H1 (cell line): Measurements from ENCODE around the gene LAD1. TPM values are rescaled to one million over a fixed set of nuclear protein-coding genes. Genes with fewer than 3 reads are reported as not detected.

ENCODE experiments used
- CTCF ChIA-PET: fragments of 300-600 bp; sonication (Branson Sonifier 250); formaldehyde crosslinking; loops from one replicate; lab custom pipeline; 2021; ENCODE audit not compliant: partially characterized antibody; lab: Charles Lee
- POLR2A ChIA-PET: fragments of 300-600 bp; sonication (Branson Sonifier 250); formaldehyde crosslinking; loops from one replicate; lab custom pipeline; 2021; ENCODE audit warnings: inconsistent platforms; ENCODE audit not compliant: partially characterized antibody; lab: Charles Lee
- DNase-seq, 2 experiments: peaks; one replicate each; pipeline versions ENCODE4 v3.0.0 to v3.0.0-alpha.2; 2010 to 2022; ENCODE audit warnings: low spot score in 2 of 2, low read depth in 1 of 2, mixed read lengths in 1 of 2
- FAIRE-seq: peaks from 2 replicates; lab custom pipeline; 2011; peaks lifted over from hg19 to GRCh38; lab: Jason Lieb, UNC
- H2AFZ ChIP-seq: 2 replicates; pipeline ENCODE4 v1.8.1; 2012; ENCODE audit warnings: low read length, inconsistent platforms
- H2AK5ac ChIP-seq: 2 replicates; pipeline ENCODE4 v1.6.1; 2013; ENCODE audit warnings: low read depth, low read length
- H2BK120ac ChIP-seq: replicated peaks from 2 replicates; pipeline ENCODE3; 2013; ENCODE audit warnings: low read depth, low read length, inconsistent platforms
- H2BK12ac ChIP-seq: 2 replicates; pipeline ENCODE4 v1.6.1; 2013; ENCODE audit warnings: low read depth, low read length
- H2BK15ac ChIP-seq: 2 replicates; pipeline ENCODE4 v1.6.1; 2013; ENCODE audit warnings: low read length
- H2BK20ac ChIP-seq: 2 replicates; pipeline ENCODE4 v1.6.1; 2013; ENCODE audit warnings: low read length
- H2BK5ac ChIP-seq: 2 replicates; pipeline ENCODE4 v1.6.1; 2013; ENCODE audit warnings: low read depth, low read length
- H3K14ac ChIP-seq: 2 replicates; pipeline ENCODE4 v1.6.1; 2013; ENCODE audit warnings: inconsistent platforms; ENCODE audit not compliant: insufficient read length
- H3K18ac ChIP-seq: 2 replicates; pipeline ENCODE4 v1.6.1; 2013; ENCODE audit warnings: low read length; ENCODE audit errors: extremely low read depth
- H3K23ac ChIP-seq: 2 replicates; pipeline ENCODE4 v1.6.1; 2013; ENCODE audit warnings: inconsistent platforms; ENCODE audit not compliant: insufficient read length
- H3K23me2 ChIP-seq: 2 replicates; pipeline ENCODE4 v1.6.1; 2013; ENCODE audit warnings: low read depth, low read length
- H3K27ac ChIP-seq: 2 replicates; pipeline ENCODE4 v1.6.1; 2011; ENCODE audit warnings: low read depth, low read length, inconsistent platforms
- H3K27me3 ChIP-seq, 4 experiments: replicated peaks in 1 of 4; 1 replicate in 1 of 4; 2 replicates in 3 of 4; pipeline versions ENCODE4 v1.6.1 to v1.8.1; 2011 to 2013; ENCODE audit warnings: low read length in 3 of 4, mild to moderate bottlenecking in 3 of 4, inconsistent platforms in 2 of 4, mixed read lengths in 2 of 4, moderate library complexity in 1 of 4; ENCODE audit not compliant: control insufficient read depth in 3 of 4, insufficient read depth in 3 of 4; ENCODE audit errors: extremely low read depth in 1 of 4
- H3K36me3 ChIP-seq, 4 experiments: 2 replicates each; pipeline versions ENCODE4 v1.6.1 to v1.8.1; 2011 to 2013; ENCODE audit warnings: mild to moderate bottlenecking in 4 of 4, low read length in 3 of 4, moderate library complexity in 2 of 4, control low read depth in 1 of 4, inconsistent platforms in 1 of 4; ENCODE audit not compliant: insufficient read depth in 4 of 4, control insufficient read depth in 2 of 4
- H3K4ac ChIP-seq: replicated peaks from 2 replicates; pipeline ENCODE3; 2013; ENCODE audit warnings: low read length, low read depth, mixed read lengths, inconsistent platforms; ENCODE audit not compliant: insufficient read length
- H3K4me1 ChIP-seq, 4 experiments: replicated peaks in 1 of 4; 1 replicate in 1 of 4; 2 replicates in 3 of 4; pipeline versions ENCODE4 v1.6.1 to v1.8.1; 2011 to 2013; ENCODE audit warnings: low read length in 3 of 4, inconsistent platforms in 2 of 4, mixed read lengths in 1 of 4; ENCODE audit not compliant: insufficient read depth in 4 of 4, control insufficient read depth in 3 of 4
- H3K4me2 ChIP-seq, 2 experiments: 2 replicates each; pipeline versions ENCODE4 v1.6.1 to v1.8.1; 2011 to 2013; ENCODE audit warnings: low read depth in 2 of 2, low read length in 2 of 2, control low read depth in 1 of 2, inconsistent platforms in 1 of 2, mild to moderate bottlenecking in 1 of 2; ENCODE audit not compliant: insufficient read depth in 1 of 2
- H3K4me3 ChIP-seq, 4 experiments: fragments of 200-600, 300-600 bp in 1 of 4; sonication (generic), shearing (Covaris generic), sonication (Bioruptor Twin) in 1 of 4; 2 replicates each; pipeline versions ENCODE4 v1.5.1 to v1.8.1; 2011 to 2016; ENCODE audit warnings: low read length in 4 of 4, low read depth in 3 of 4, control low read depth in 2 of 4, inconsistent platforms in 2 of 4, mild to moderate bottlenecking in 2 of 4, mixed read lengths in 1 of 4, moderate library complexity in 1 of 4; ENCODE audit not compliant: insufficient read depth in 2 of 4; ENCODE audit errors: extremely low read depth in 1 of 4
- H3K56ac ChIP-seq: replicated peaks from 2 replicates; pipeline ENCODE3; 2013; ENCODE audit warnings: low read depth, mild to moderate bottlenecking, mixed read lengths, low read length, inconsistent platforms; ENCODE audit not compliant: insufficient read length
- H3K79me1 ChIP-seq: 2 replicates; pipeline ENCODE4 v1.6.1; 2013; ENCODE audit warnings: low read depth, low read length, control low read depth
- H3K79me2 ChIP-seq, 2 experiments: 2 replicates each; pipeline versions ENCODE4 v1.6.1 to v1.8.1; 2012 to 2013; ENCODE audit warnings: low read length in 2 of 2, mild to moderate bottlenecking in 2 of 2, inconsistent platforms in 1 of 2; ENCODE audit not compliant: insufficient read depth in 2 of 2, control insufficient read depth in 1 of 2
- H3K9ac ChIP-seq, 4 experiments: replicated peaks in 1 of 4; 1 replicate in 1 of 4; 2 replicates in 3 of 4; pipeline versions ENCODE4 v1.6.1 to v1.8.1; 2011 to 2013; ENCODE audit warnings: low read depth in 3 of 4, low read length in 3 of 4, control low read depth in 2 of 4, mild to moderate bottlenecking in 2 of 4, moderate library complexity in 2 of 4, inconsistent platforms in 1 of 4; ENCODE audit errors: extremely low read depth in 1 of 4
- H3K9me3 ChIP-seq, 2 experiments: 2 replicates each; pipeline versions ENCODE4 v1.6.1 to v1.8.1; 2012 to 2013; ENCODE audit warnings: mild to moderate bottlenecking in 2 of 2, moderate library complexity in 2 of 2, control low read depth in 1 of 2, inconsistent platforms in 1 of 2, low read depth in 1 of 2, low read length in 1 of 2, mixed read lengths in 1 of 2; ENCODE audit not compliant: insufficient read depth in 2 of 2
- H4K20me1 ChIP-seq, 2 experiments: replicated peaks in 1 of 2; 2 replicates each; pipeline versions ENCODE3 to v1.8.1; 2011 to 2013; ENCODE audit warnings: inconsistent platforms in 2 of 2, low read length in 2 of 2, mild to moderate bottlenecking in 1 of 2; ENCODE audit not compliant: insufficient read depth in 2 of 2, control insufficient read depth in 1 of 2
- H4K5ac ChIP-seq: 2 replicates; pipeline ENCODE4 v1.6.1; 2013; ENCODE audit warnings: low read length, low read depth, mixed read lengths, inconsistent platforms; ENCODE audit not compliant: insufficient read length
- H4K8ac ChIP-seq: 2 replicates; pipeline ENCODE4 v1.8.0; 2013; ENCODE audit warnings: mild to moderate bottlenecking, moderate library complexity, low read length, inconsistent platforms; ENCODE audit not compliant: insufficient read depth; ENCODE audit errors: extremely low read depth
- H4K91ac ChIP-seq: replicated peaks from 2 replicates; pipeline ENCODE3; 2013; ENCODE audit warnings: low read length, mixed read lengths, inconsistent platforms; ENCODE audit not compliant: insufficient read length
- ASH2L ChIP-seq: fragments of 200-600, 300-600 bp; sonication (generic); IDR thresholded peaks from one replicate; pipeline ENCODE4 v1.7.1; 2017; ENCODE audit warnings: low read length
- BACH1 ChIP-seq: IDR thresholded peaks from 2 replicates; pipeline ENCODE4 v1.6.1; 2012; ENCODE audit warnings: low read length, improper control_type of control experiment
- BCL11A ChIP-seq, 2 experiments: IDR thresholded peaks; one replicate each; pipeline ENCODE4 v1.6.1; 2011; ENCODE audit warnings: low read depth in 2 of 2, low read length in 2 of 2, mild to moderate bottlenecking in 2 of 2
- CHD2 ChIP-seq: IDR thresholded peaks from 2 replicates; pipeline ENCODE4 v1.6.1; 2012; ENCODE audit warnings: low read length, improper control_type of control experiment
- GABPA ChIP-seq: IDR thresholded peaks from 2 replicates; pipeline ENCODE4 v1.6.1; 2011; ENCODE audit warnings: mild to moderate bottlenecking, low read length, moderate library complexity, borderline replicate concordance; ENCODE audit not compliant: insufficient read depth
- HDAC2 ChIP-seq, 2 experiments: fragments of 300-600 bp in 1 of 2; sonication (generic) in 1 of 2; IDR thresholded peaks; 2 replicates each; pipeline ENCODE4 v1.6.1; 2011 to 2012; ENCODE audit warnings: low read depth in 2 of 2, low read length in 2 of 2, mild to moderate bottlenecking in 2 of 2, moderate library complexity in 2 of 2, borderline replicate concordance in 1 of 2, inconsistent platforms in 1 of 2
- JUN ChIP-seq: IDR thresholded peaks from 2 replicates; pipeline ENCODE4 v1.6.1; 2011; ENCODE audit warnings: low read depth, mild to moderate bottlenecking, improper control_type of control experiment, low read length
- JUND ChIP-seq: IDR thresholded peaks from 2 replicates; pipeline ENCODE4 v1.6.1; 2011; ENCODE audit warnings: mild to moderate bottlenecking, improper control_type of control experiment, low read length
- POLR2A ChIP-seq, 2 experiments: IDR thresholded peaks; 1 replicate in 1 of 2; 2 replicates in 1 of 2; pipeline ENCODE4 v1.6.1; 2011; ENCODE audit warnings: low read depth in 2 of 2, low read length in 2 of 2, mild to moderate bottlenecking in 2 of 2; ENCODE audit errors: control extremely low read depth in 1 of 2
- RBBP5 ChIP-seq: IDR thresholded peaks from 2 replicates; pipeline ENCODE4 v1.7.1; 2012; ENCODE audit warnings: low read depth, mild to moderate bottlenecking, inconsistent platforms, low read length, moderate library complexity, borderline replicate concordance
- SIN3A ChIP-seq, 2 experiments: IDR thresholded peaks in 1 of 2; conservative IDR thresholded peaks in 1 of 2; 2 replicates each; pipeline ENCODE4 v1.6.1; 2011 to 2012; ENCODE audit warnings: low read length in 2 of 2, improper control_type of control experiment in 1 of 2, low read depth in 1 of 2, mild to moderate bottlenecking in 1 of 2
- WGBS, 2 experiments: shearing (Covaris generic) in 1 of 2; methylation state at CpG; one replicate each; pipeline versions ENCODE4 v1.1.6 to v1.1.7; 2013 to 2015; ENCODE audit warnings: low lambda C conversion rate in 2 of 2, mixed read lengths in 2 of 2, inconsistent platforms in 1 of 2, low coverage in 1 of 2, missing lambda C conversion rate in 1 of 2; ENCODE audit not compliant: insufficient replicate concordance in 2 of 2, insufficient coverage in 1 of 2, insufficient read length in 1 of 2; ENCODE audit errors: extremely low coverage in 1 of 2, missing lambda C conversion rate in 1 of 2; 5-methylcytosine and 5-hydroxymethylcytosine counted together
- polyA plus RNA-seq, 7 experiments: library from polyadenylated mRNA; depleted of rRNA in 3 of 7; stranded (reverse) in 5 of 7; unstranded in 2 of 7; fragments of >200 nt in 5 of 7; fragments of 200-250 nt in 2 of 7; gene quantifications; 1 replicate in 5 of 7; 2 replicates in 1 of 7; 4 replicates in 1 of 7; pipeline versions ENCODE4 v1.2.1 to v1.2.3, GENCODE V29; 2011 to 2013; ENCODE audit warnings: missing spikeins in 2 of 7, mixed read lengths in 2 of 7
- total RNA-seq: library from RNA; stranded (reverse); fragmentation: NEBNext Ultra II Directional; extraction: Animal tissue kit (Norgen Biotek cat#: 25700); gene quantifications from 2 replicates; pipeline ENCODE4 v1.2.1, GENCODE V29; 2021

LAD1 gene
- total and polyA plus RNA-seq, 2 of the 8 experiments (the other 6 are each of a cell fraction or from before 2014, with no cell fraction given), result 9.3 to 32.8 TPM

DNA sequence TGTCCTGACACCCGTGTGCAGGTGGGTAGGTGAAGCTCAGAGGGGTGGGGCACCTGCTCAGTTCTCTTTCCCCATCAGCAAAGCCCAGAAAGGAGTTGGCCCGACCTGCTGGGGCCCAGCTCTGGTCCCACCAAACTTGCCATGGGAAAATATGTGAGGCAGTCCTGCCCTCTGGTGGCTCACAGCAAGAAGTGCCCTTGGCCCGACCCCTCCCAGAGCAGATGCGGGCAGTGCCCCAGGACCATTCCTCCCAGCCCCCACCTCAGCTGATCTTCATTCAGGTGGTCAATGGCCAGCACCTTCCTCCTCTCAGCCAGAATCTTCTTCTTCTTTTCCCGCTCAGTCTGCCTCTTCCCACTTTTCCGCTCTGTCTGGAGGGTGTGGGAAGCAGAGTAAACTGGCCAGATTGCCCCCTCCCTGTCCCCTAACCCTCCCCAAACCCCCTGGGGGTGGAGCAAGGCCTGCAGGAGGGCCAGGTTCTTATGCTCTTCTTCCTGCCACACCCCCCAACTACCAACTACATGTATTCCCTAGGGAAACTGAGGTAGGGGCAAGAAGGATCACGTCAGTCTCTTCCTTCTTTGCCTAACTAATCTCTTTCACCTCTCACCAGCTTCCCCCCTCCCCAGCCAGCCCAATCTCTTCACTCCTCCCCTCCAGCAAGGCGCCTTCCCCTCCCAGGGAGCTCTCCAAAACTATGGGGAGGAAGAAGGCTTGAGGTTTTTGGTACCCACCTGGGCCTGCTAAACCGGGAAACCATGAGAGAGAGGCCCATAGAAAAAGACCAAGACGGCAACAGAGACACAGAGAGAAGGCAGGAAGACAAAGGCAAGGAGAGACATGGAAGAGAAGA is 37.2 kb downstream of the LAD1 start:
- FAIRE-seq (peak; percentile 78), DNase-seq (peak; percentile 56 to 88)
- H2BK120ac ChIP-seq, result no peak overlapping the region
- H2BK12ac ChIP-seq, result peak overlapping the region; percentile 84; the same call in 1 of the 2 replicates
- no peak overlapping the region for H3K4me3 ChIP-seq
- no peak overlapping the region; the same call in 1 of the 2 replicates for H2BK20ac ChIP-seq
- peak overlapping the region; percentile 48 for H3K18ac ChIP-seq
- peak overlapping the region; percentile 71; the same call in 1 of the 2 replicates for H2BK5ac ChIP-seq
- H3K56ac ChIP-seq, result no peak overlapping the region
- no peaks in the 10 kb centered on the region for H3K27me3 ChIP-seq
- 42% methylated on average over 7 of the region's 10 CpGs; no CpG with 5 or more reads in 1 of the 2 experiments for WGBS, 2 experiments
- no peak overlapping the region for H3K4me2 ChIP-seq
- no peak overlapping the region for H2AFZ ChIP-seq
- H4K20me1 ChIP-seq, result no peaks in the 10 kb centered on the region
- H3K4me1 ChIP-seq, result peaks cover 0 to 5% (median under 1%) of the 10 kb centered on the region in 4 experiments; a peak in 5 of 7 replicates
- no peak overlapping the region for H3K14ac ChIP-seq
- H3K23ac ChIP-seq, result no peak overlapping the region
- no peak overlapping the region for H3K9ac ChIP-seq
- ChIA-PET POLR2A (interaction anchor here (0.8 to 7.7 kb wide), 5 partner anchors 12 to 107 kb away, joined by 3 to 49 read pairs (median 11); no protein-coding TSS in a partner anchor), CTCF (interaction anchor here (0.8 to 14.7 kb wide), 54 partner anchors 8 to 443 kb away, joined by 3 to 275 read pairs (median 5); partner anchors contain the start of genes IGFN1, PKP1, TNNI1 and TNNT2)
- H3K23me2 ChIP-seq, result no peaks in the 10 kb centered on the region
- no peaks in the 10 kb centered on the region for H3K79me2 ChIP-seq
- H3K36me3 ChIP-seq, result no peaks in the 10 kb centered on the region
- H4K91ac ChIP-seq, result no peak overlapping the region
- H4K8ac ChIP-seq, result no peak overlapping the region
- peak overlapping the region; percentile 95; the same call in 1 of the 2 replicates for H2BK15ac ChIP-seq
- no peaks in the 10 kb centered on the region for H3K9me3 ChIP-seq
- no peak overlapping the region for H3K27ac ChIP-seq
- no peak overlapping the region for H4K5ac ChIP-seq
- no peak overlapping the region for H3K4ac ChIP-seq
- no peaks in the 10 kb centered on the region for H3K79me1 ChIP-seq
- H2AK5ac ChIP-seq, result no peak overlapping the region
- TF ChIP-seq BCL11A (IDR thresholded peaks at IDR 0.05; ENCODE audit: low read depth in 2 of 2, low read length in 2 of 2) (no peak), POLR2A (IDR thresholded peaks at IDR 0.05; ENCODE audit: control extremely low read depth in 1 of 2, low read depth in 2 of 2, low read length in 2 of 2) (no peak), ASH2L (no peak), RBBP5 (no peak), JUN (no peak), HDAC2 (IDR thresholded peaks at IDR 0.05; ENCODE audit: borderline replicate concordance in 1 of 2, low read depth in 2 of 2, low read length in 2 of 2) (no peak), GABPA (no peak), SIN3A (conservative IDR thresholded peaks at IDR 0.05 in 1 of 2, IDR thresholded peaks at IDR 0.05 in 1 of 2; ENCODE audit: low read depth in 1 of 2, low read length in 2 of 2) (peak in 1 of 2 experiments; percentile 66; a peak in 1 of 4 replicates), JUND (0 out of 2 replicates have a peak, but pooled peaks have one; percentile 33), CHD2 (no peak), BACH1 (no peak)
